Loucy (cell line): ENCODE results near the gene KLHL25.

ENCODE experiments used
- CTCF ChIP-seq: fragments of 200-600 bp; sonication (generic); conservative IDR thresholded peaks from 2 replicates; pipeline ENCODE4 v1.5.1; 2014; ENCODE audit warnings: mild to moderate bottlenecking, antibody characterized with exemption, low read length
- EZH2phosphoT487 ChIP-seq: fragments of 200-600 bp; IDR thresholded peaks from 2 replicates; pipeline ENCODE4 v1.6.1; 2018; ENCODE audit warnings: antibody characterized with exemption, mild to moderate bottlenecking, moderate library complexity, borderline replicate concordance

DNA sequence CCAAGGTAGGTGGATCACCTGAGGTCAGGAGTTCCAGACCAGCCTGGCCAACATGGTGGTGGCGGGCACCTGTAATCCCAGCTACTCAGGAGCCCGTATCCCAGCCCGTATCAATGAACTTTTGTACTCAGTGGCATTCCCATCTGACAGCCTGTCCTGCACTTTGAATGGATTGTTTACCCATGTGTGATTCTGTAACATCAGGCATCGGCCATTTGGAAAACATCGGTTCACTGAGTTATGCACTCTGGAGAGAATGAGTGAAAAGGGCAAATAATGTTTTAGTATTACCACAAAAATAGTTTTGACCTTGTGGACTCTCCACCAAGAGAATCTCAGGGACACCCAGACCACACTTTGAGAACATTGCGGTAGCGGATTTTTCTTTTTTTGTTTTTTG is 13.6 kb downstream of the KLHL25 start:
- TF ChIP-seq CTCF (no peak), EZH2phosphoT487 (no peak)
